Naive thymus-derived CD8-positive, alpha-beta T cell (primary cell): ENCODE data around the gene RASAL3. TPM values are rescaled to one million over a fixed set of nuclear protein-coding genes. Genes with fewer than 3 reads are reported as not detected.
"Not testable (repeated sequence)": the region's sequence is repeated elsewhere in the genome, so short reads cannot be mapped to it uniquely, and the experiment has no call there.

Source experiments
- ATAC-seq, 2 donors: fragments of 150-1000 bp; cut with Tn5 transposase in 1 of 2; sonication (Bioruptor Pico), chemical (Tn5 transposase) in 1 of 2; 1 replicate in 1 of 2; 2 replicates in 1 of 2; pipeline ENCODE4 v1.10.0; 2021; ENCODE audit warnings: mild to moderate bottlenecking in 2 of 2, moderate library complexity in 2 of 2
- POLR2A ChIA-PET: fragments of 350-600 bp; sonication (Branson Sonifier 250); formaldehyde crosslinking; loops from one replicate; lab custom pipeline; 2021; ENCODE audit warnings: antibody characterized with exemption; lab: Charles Lee
- DNase-seq, 10 donors: peaks; one replicate each; pipeline versions ENCODE4 v3.0.0 to v3.0.0-alpha.2; 2020 to 2022
- H3K27ac Mint-ChIP-seq, 10 donors: one replicate each; pipeline ENCODE4 v1.8.0; 2020 to 2022; ENCODE audit warnings: mild to moderate bottlenecking in 10 of 10, mixed read lengths in 10 of 10, moderate library complexity in 4 of 10, inconsistent platforms in 1 of 10
- H3K27me3 Mint-ChIP-seq, 5 donors: one replicate each; pipeline ENCODE4 v1.8.0; 2021 to 2022; ENCODE audit warnings: mixed read lengths in 5 of 5
- H3K36me3 Mint-ChIP-seq, 3 donors: one replicate each; pipeline ENCODE4 v1.8.0; 2020 to 2022; ENCODE audit warnings: mixed read lengths in 3 of 3, mild to moderate bottlenecking in 2 of 3, inconsistent platforms in 1 of 3
- H3K4me1 Mint-ChIP-seq, 4 donors: one replicate each; pipeline ENCODE4 v1.8.0; 2021 to 2022; ENCODE audit warnings: mixed read lengths in 4 of 4
- H3K4me3 Mint-ChIP-seq, 10 donors: one replicate each; pipeline ENCODE4 v1.8.0; 2020 to 2022; ENCODE audit warnings: mild to moderate bottlenecking in 10 of 10, mixed read lengths in 10 of 10, moderate library complexity in 6 of 10, inconsistent platforms in 1 of 10
- H3K9me3 Mint-ChIP-seq, 9 donors: one replicate each; pipeline ENCODE4 v1.8.0; 2020 to 2022; ENCODE audit warnings: mixed read lengths in 9 of 9, mild to moderate bottlenecking in 3 of 9, inconsistent platforms in 1 of 9, moderate library complexity in 1 of 9
- polyA plus RNA-seq, 3 donors: library from polyadenylated mRNA; unstranded; fragments of 300-500 nt; fragmentation: Illumina TruSeq; gene quantifications; one replicate each; pipeline ENCODE4 v1.2.3, GENCODE V29; 2021
- total RNA-seq, 8 experiments: library from RNA in 2 of 8; stranded (reverse) in 2 of 8; gene quantifications; one replicate each; pipeline ENCODE4 v1.2.3 and lab custom pipeline; 2021 to 2026

The RASAL3 gene
- total and polyA plus RNA-seq, 5 experiments from 2014 or later, result 50.5 to 218 (median 159) TPM

DNA sequence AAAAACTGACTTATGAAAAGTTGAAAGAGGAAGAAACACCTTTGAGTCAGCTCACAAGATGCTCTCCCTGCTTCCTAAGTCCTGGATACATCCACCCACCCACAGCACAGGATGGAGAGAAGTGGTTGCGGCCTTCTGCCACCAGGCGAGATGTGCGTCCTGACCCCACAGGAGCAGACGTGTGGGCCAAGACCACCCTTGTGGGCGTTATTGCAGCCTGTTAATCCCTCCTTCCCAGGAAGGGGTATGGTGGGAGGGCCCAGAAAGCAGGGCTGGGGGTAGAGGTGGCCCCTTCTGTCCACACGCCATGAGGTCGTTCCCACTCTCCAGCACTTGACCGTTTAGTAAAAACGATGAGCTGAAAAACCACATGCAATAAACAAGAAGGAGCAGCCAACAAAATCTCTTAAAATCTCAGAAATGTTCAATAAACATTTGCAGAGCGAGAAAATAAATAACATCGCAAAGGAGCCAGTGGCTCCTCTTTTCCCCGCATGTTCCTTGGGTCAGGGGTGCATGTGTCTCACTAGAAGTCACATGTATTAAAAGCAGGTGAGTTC, 43.1 kb downstream of the RASAL3 start:
- ATAC-seq, result no peak
- peaks cover 0 to 34% (median 18%) of the 10 kb centered on the region in 3 donors for H3K36me3 Mint-ChIP-seq
- peak overlapping the region in 1 of 10 donors; percentile 89 for H3K27ac Mint-ChIP-seq
- POLR2A ChIA-PET, result interaction anchor here (1.6 to 5.2 kb wide), 4 partner anchors 12 to 132 kb away, joined by 6 to 124 read pairs (median 74); partner anchors contain the start of genes AKAP8 and RASAL3
- H3K4me1 Mint-ChIP-seq, result peaks cover 22 to 37% (median 33%) of the 10 kb centered on the region in 4 donors
- DNase-seq, result no peak
- H3K9me3 Mint-ChIP-seq, result no peaks in the 10 kb centered on the region
- H3K27me3 Mint-ChIP-seq, result no peaks in the 10 kb centered on the region
- no peak overlapping the region for H3K4me3 Mint-ChIP-seq

DNA sequence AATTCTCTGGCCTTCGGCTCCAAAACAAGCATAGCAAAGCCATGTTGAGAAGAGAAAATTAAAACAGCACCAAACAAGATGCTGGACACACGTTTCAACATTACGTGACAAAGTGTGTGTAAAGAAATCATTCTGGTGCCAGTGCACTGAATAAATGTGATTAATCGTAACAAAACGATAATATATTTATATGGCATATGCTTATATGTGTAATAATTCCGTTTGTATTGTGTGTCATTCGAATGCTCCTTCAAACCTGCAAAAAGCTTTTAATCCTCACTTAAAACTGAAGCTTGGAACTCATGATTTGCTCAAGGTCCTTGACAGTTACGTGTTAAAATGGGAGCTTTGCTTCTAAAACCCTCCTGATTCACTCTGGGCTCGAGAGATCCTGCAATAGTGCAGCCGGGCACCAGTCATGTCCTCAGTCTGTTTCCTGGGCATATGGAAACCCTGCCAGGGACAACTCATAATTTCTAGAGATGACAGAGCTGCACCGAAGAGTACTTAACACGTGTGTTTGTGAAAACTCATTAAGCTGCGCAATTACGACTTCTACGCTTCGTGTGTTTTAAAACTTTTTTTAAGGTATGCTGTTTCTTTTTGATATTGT, 44.8 kb downstream of the RASAL3 start:
- DNase-seq (no peak), ATAC-seq (no peak)
- Mint-ChIP-seq H3K9me3 (no peaks in the 10 kb centered on the region), H3K4me1 (peaks cover 27 to 49% (median 44%) of the 10 kb centered on the region in 4 donors), H3K36me3 (peaks cover 0 to 38% (median 18%) of the 10 kb centered on the region in 3 donors), H3K4me3 (peak overlapping the region; percentile 90 to 100 (median 98)), H3K27me3 (no peaks in the 10 kb centered on the region), H3K27ac (peak overlapping the region; percentile 46 to 99 (median 94))
- POLR2A ChIA-PET, result interaction anchor here (0.6 to 5.2 kb wide), 32 partner anchors 10 to 1580 kb away, joined by 3 to 124 read pairs (median 4); partner anchors contain the start of genes AKAP8, BRD4, PGLYRP2 and RASAL3

- H3K27ac Mint-ChIP-seq, result peak within 1 kb of the TSS; percentile 96 to 100 (median 98)
- peaks cover 0 to 38% (median 17%) of the 10 kb centered on the region in 3 donors for H3K36me3 Mint-ChIP-seq
- DNase-seq, result peak; percentile 93 to 100 (median 99)
- no peaks in the 10 kb centered on the region for H3K9me3 Mint-ChIP-seq
- H3K4me3 Mint-ChIP-seq, result peak within 1 kb of the TSS; percentile 90 to 100 (median 98)
- ATAC-seq, result peak; percentile 90 to 92
- no peaks in the 10 kb centered on the region for H3K27me3 Mint-ChIP-seq
- POLR2A ChIA-PET, result interaction anchor here (0.5 to 5.2 kb wide), 34 partner anchors 9 to 1579 kb away, joined by 3 to 124 read pairs (median 4); partner anchors contain the start of genes AKAP8, BRD4, PGLYRP2 and RASAL3
- H3K4me1 Mint-ChIP-seq, result peaks cover 27 to 54% (median 48%) of the 10 kb centered on the region in 4 donors
Observed at GRCh38 chr19:15418579-15419412, 45.5 kb downstream of the RASAL3 start, which contains the start of gene AKAP8L. Gene AKAP8L (minus strand): TSS chr19:15418988. CDS start chr19:15418923, 65 bp downstream.

DNA sequence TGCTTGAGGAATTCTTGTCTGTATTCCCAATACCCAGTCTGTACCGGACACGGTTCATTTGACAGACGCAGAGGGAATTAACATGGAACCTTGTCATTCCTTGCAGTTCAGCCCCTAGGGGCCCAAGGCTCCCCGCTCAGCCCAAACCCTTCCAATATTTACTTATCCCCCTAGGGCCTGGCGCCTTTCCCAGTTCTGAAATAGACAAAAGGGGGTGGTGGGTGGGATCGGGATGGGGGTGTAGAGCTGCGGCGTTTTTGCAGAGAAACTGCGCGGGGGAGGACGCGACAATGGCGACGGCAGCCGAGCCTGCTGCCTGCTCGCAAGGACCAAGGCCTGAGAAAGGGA, 46.1 kb downstream of the RASAL3 start:
- POLR2A ChIA-PET, result interaction anchor here (0.9 to 5.2 kb wide), 20 partner anchors 9 to 418 kb away, joined by 3 to 124 read pairs (median 6); partner anchors contain the start of genes AKAP8, BRD4, PGLYRP2 and RASAL3
- H3K36me3 Mint-ChIP-seq, result peaks cover 0 to 37% (median 12%) of the 10 kb centered on the region in 3 donors
- peaks cover 27 to 60% (median 54%) of the 10 kb centered on the region in 4 donors for H3K4me1 Mint-ChIP-seq
- DNase-seq (no peak), ATAC-seq (no peak)
- peak overlapping the region; percentile 82 to 100 (median 98) for H3K27ac Mint-ChIP-seq
- H3K9me3 Mint-ChIP-seq, result no peaks in the 10 kb centered on the region
- peak overlapping the region; percentile 90 to 100 (median 98) for H3K4me3 Mint-ChIP-seq
- H3K27me3 Mint-ChIP-seq, result no peaks in the 10 kb centered on the region

DNA sequence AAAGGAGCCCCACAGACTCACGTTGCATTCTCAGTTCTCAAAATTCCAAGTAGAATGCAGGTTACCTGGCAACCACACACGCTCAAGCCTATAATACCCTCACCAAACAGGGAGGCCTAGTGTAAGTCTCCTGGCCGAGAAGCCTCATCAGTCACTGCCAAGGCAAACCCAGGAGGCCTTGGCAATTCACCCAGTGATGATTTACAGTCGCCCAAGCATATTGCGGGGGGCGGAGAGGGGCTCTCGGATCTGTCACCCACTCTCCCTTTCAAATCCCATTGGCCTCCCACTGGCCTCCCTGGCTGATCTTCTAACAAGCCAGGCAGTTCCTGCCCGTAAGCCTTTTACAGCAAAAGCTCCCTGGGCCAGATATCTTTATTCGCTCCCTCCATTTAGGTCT, 46.6 kb downstream of the RASAL3 start:
- H3K27ac Mint-ChIP-seq, result peak overlapping the region; percentile 82 to 100 (median 98)
- ATAC-seq (no peak), DNase-seq (no peak)
- POLR2A ChIA-PET, result interaction anchor here (0.6 to 5.2 kb wide), 8 partner anchors 13 to 595 kb away, joined by 3 to 124 read pairs (median 24); partner anchors contain the start of genes AKAP8 and RASAL3
- no peaks in the 10 kb centered on the region for H3K9me3 Mint-ChIP-seq
- peaks cover 29 to 65% (median 59%) of the 10 kb centered on the region in 4 donors for H3K4me1 Mint-ChIP-seq
- no peaks in the 10 kb centered on the region for H3K27me3 Mint-ChIP-seq
- H3K4me3 Mint-ChIP-seq, result peak overlapping the region; percentile 90 to 100 (median 98)
- peaks cover 0 to 35% (median 7%) of the 10 kb centered on the region in 3 donors for H3K36me3 Mint-ChIP-seq

GRCh38 chr19:15412832-15413231, 51.5 kb downstream of the RASAL3 start:
- ATAC-seq, result peak in 1 of 2 donors; percentile 35
- POLR2A ChIA-PET, result no interaction called here
- Mint-ChIP-seq H3K9me3 (no peaks in the 10 kb centered on the region), H3K4me3 (peak overlapping the region in 5 of 10 donors; percentile 2 to 59 (median 7)), H3K27me3 (no peaks in the 10 kb centered on the region), H3K4me1 (peaks cover 17 to 79% (median 69%) of the 10 kb centered on the region in 4 donors), H3K27ac (peak overlapping the region in 8 of 10 donors; percentile 15 to 83 (median 66)), H3K36me3 (peaks cover 0 to 53% (median 4%) of the 10 kb centered on the region in 3 donors)
- DNase-seq, result no peak

- Mint-ChIP-seq H3K4me1 (peaks cover 14 to 78% (median 66%) of the 10 kb centered on the region in 4 donors), H3K27ac (peak overlapping the region in 2 of 10 donors; percentile 69 to 71), H3K36me3 (peaks cover 0 to 60% (median 4%) of the 10 kb centered on the region in 3 donors)
- not testable (repeated sequence) for ATAC-seq, H3K27me3 Mint-ChIP-seq, H3K4me3 Mint-ChIP-seq, H3K9me3 Mint-ChIP-seq, DNase-seq
- POLR2A ChIA-PET, result interaction anchor here (1.4 kb wide), 1 partner anchor 32 kb away, joined by 4 read pairs; the partner anchor contains the start of gene AKAP8
Observed at GRCh38 chr19:15411351-15411750, 53.0 kb downstream of the RASAL3 start.

DNA sequence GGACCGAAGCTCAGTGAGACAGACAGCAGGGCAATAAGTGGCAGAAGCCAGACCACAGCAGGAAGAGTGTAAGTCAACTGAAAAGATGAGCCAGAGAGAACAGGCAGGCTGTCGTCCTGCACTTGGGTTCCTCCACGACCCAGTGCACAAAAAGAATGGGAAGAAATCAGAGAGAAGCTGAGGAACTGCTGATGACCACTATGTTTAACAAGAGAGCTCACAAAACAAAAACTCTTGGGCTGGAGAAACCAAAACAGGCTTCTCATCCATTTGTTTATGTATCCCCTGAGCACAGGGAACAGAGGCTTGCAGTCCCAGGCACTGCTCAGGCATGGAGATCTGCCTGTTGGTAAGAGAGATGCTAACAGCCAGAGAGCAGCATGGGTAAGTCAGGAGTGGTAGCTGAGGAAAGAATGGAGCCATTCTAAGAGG, 59.5 kb downstream of the RASAL3 start:
- no peak for DNase-seq
- POLR2A ChIA-PET, result interaction anchor here (0.6 to 0.7 kb wide), 2 partner anchors 18 to 161 kb away, joined by 3 to 6 read pairs; no protein-coding TSS in a partner anchor
- Mint-ChIP-seq H3K27me3 (no peaks in the 10 kb centered on the region), H3K4me1 (peaks cover 12 to 62% (median 50%) of the 10 kb centered on the region in 4 donors), H3K4me3 (peak overlapping the region in 6 of 10 donors; percentile 1 to 47 (median 32)), H3K27ac (peak overlapping the region in 9 of 10 donors; percentile 27 to 90 (median 69)), H3K36me3 (peaks cover 0 to 83% (median 2%) of the 10 kb centered on the region in 3 donors), H3K9me3 (no peaks in the 10 kb centered on the region)
- ATAC-seq, result no peak

DNA sequence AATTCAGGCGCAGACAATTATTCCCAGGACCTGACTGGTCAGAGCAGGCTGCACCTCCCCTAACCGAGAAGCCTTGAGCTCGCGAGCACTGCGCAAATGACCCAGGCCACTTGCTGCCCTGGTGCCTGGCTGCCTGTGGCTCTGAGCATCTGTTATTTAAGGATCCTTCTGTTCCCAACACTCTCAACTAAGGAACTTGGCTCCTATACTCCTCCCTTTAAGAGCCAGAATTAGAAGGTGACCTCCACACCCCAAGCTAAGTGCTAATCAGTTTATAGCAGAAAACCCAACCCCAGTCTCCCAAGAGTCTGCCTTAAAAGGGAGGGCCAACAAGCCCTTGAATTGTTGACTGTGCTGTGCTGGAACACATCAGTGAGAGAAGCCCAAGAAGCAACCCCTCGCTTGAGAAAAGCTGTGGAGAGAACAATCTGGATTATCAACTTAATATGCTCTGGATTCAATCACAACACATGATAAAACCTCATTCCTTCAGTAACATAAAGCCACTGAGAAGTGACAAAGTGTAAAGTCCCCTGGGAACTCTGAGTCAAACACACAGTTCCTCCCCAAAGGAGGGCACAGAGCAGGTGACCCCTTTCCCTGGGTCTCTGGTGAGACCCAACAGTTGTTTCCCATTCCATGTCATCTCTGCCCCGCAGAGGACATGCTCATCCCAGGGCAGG, 60.1 kb downstream of the RASAL3 start:
- Mint-ChIP-seq H3K36me3 (peaks cover 0 to 83% (median 2%) of the 10 kb centered on the region in 3 donors), H3K4me3 (peak overlapping the region in 6 of 10 donors; percentile 1 to 47 (median 32)), H3K27ac (peak overlapping the region in 9 of 10 donors; percentile 27 to 90 (median 66)), H3K4me1 (peaks cover 12 to 57% (median 45%) of the 10 kb centered on the region in 4 donors), H3K27me3 (no peaks in the 10 kb centered on the region), H3K9me3 (no peaks in the 10 kb centered on the region)
- DNase-seq (no peak), ATAC-seq (no peak)
- POLR2A ChIA-PET, result interaction anchor here (0.7 kb wide), 1 partner anchor 18 kb away, joined by 3 read pairs; no protein-coding TSS in a partner anchor

- ATAC-seq, result no peak
- Mint-ChIP-seq H3K4me3 (no peak overlapping the region), H3K27me3 (no peaks in the 10 kb centered on the region), H3K9me3 (no peaks in the 10 kb centered on the region), H3K36me3 (peaks cover 0 to 79% (median 2%) of the 10 kb centered on the region in 3 donors), H3K27ac (no peak overlapping the region), H3K4me1 (peaks cover 11 to 47% (median 35%) of the 10 kb centered on the region in 4 donors)
- POLR2A ChIA-PET, result no interaction called here
- DNase-seq, result no peak
Observed at GRCh38 chr19:15403151-15403531, 61.2 kb downstream of the RASAL3 start.

- H3K4me1 Mint-ChIP-seq, result peaks cover 11 to 41% (median 29%) of the 10 kb centered on the region in 4 donors
- H3K36me3 Mint-ChIP-seq, result peaks cover 0 to 79% (median 5%) of the 10 kb centered on the region in 3 donors
- no peak overlapping the region for H3K27ac Mint-ChIP-seq
- ATAC-seq (no peak), DNase-seq (no peak)
- H3K9me3 Mint-ChIP-seq, result no peaks in the 10 kb centered on the region
- POLR2A ChIA-PET, result no interaction called here
- H3K27me3 Mint-ChIP-seq, result no peaks in the 10 kb centered on the region
- no peak overlapping the region for H3K4me3 Mint-ChIP-seq
Observed at GRCh38 chr19:15402411-15403150, 61.8 kb downstream of the RASAL3 start.
